ENCODE data around the gene KATNAL1.

- TF ChIP-seq EZH2 (IDR thresholded peaks at IDR 0.05; ENCODE audit: insufficient read depth, low read length), result no peak
- TF ChIP-seq, protein P1, sequence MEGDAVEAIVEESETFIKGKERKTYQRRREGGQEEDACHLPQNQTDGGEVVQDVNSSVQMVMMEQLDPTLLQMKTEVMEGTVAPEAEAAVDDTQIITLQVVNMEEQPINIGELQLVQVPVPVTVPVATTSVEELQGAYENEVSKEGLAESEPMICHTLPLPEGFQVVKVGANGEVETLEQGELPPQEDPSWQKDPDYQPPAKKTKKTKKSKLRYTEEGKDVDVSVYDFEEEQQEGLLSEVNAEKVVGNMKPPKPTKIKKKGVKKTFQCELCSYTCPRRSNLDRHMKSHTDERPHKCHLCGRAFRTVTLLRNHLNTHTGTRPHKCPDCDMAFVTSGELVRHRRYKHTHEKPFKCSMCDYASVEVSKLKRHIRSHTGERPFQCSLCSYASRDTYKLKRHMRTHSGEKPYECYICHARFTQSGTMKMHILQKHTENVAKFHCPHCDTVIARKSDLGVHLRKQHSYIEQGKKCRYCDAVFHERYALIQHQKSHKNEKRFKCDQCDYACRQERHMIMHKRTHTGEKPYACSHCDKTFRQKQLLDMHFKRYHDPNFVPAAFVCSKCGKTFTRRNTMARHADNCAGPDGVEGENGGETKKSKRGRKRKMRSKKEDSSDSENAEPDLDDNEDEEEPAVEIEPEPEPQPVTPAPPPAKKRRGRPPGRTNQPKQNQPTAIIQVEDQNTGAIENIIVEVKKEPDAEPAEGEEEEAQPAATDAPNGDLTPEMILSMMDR (IDR thresholded peaks at IDR 0.05; ENCODE audit: insufficient read depth, low read depth, low read length), result no peak
Measured at GRCh38 chr13:30305456-30305970, 1.8 kb downstream of the KATNAL1 start.
